ENCODE results near the gene MSMB.

DNA sequence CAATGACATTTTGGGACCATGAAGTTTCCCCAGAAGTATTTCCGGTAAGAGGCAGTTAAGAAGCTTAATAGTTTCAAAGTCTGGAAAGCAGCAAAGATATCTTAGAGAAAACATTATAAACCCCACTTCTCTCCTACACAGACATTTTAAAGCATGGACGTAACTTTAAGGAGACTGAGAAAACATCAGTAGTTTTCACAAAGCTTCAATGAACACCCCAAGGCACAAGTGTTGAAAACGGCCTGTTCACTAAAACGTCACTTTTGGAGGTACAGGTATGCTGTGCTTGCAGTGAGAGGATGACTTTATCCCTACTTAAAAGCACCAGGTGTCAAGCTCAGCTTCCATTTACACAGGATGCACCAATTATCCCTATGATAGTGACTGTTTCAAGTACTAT, 40.7 kb downstream of the MSMB start:
- TF ChIP-seq, protein P1, sequence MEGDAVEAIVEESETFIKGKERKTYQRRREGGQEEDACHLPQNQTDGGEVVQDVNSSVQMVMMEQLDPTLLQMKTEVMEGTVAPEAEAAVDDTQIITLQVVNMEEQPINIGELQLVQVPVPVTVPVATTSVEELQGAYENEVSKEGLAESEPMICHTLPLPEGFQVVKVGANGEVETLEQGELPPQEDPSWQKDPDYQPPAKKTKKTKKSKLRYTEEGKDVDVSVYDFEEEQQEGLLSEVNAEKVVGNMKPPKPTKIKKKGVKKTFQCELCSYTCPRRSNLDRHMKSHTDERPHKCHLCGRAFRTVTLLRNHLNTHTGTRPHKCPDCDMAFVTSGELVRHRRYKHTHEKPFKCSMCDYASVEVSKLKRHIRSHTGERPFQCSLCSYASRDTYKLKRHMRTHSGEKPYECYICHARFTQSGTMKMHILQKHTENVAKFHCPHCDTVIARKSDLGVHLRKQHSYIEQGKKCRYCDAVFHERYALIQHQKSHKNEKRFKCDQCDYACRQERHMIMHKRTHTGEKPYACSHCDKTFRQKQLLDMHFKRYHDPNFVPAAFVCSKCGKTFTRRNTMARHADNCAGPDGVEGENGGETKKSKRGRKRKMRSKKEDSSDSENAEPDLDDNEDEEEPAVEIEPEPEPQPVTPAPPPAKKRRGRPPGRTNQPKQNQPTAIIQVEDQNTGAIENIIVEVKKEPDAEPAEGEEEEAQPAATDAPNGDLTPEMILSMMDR (conservative IDR thresholded peaks at IDR 0.05), result no peak
- TF ChIP-seq EZH2 (IDR thresholded peaks at IDR 0.05; ENCODE audit: low read depth), result no peak

Measured in PC-9 (cell line).